Thyroid gland (tissue), 4 donors: Measurements from ENCODE around the gene MAD2L2.

Experiments
- CTCF ChIP-seq, 6 experiments: fragments of 200-600 bp in 3 of 6; fragments of 450-650 bp in 3 of 6; sonication (generic) in 3 of 6; IDR thresholded peaks; one replicate each; pipeline ENCODE4 v1.5.1; 2016 to 2019; ENCODE audit warnings: antibody characterized with exemption in 6 of 6, mild to moderate bottlenecking in 2 of 6, inconsistent platforms in 1 of 6, moderate library complexity in 1 of 6
- POLR2A ChIP-seq, 2 donors: fragments of 450-650 bp; IDR thresholded peaks; one replicate each; pipeline ENCODE4 v1.6.1; 2017; ENCODE audit warnings: antibody characterized with exemption in 2 of 2, mild to moderate bottlenecking in 2 of 2, moderate library complexity in 1 of 2

GRCh38 chr1:11706292-11706691 is 25.3 kb upstream of the MAD2L2 start:
- TF ChIP-seq CTCF (IDR thresholded peaks at IDR 0.05), result no peak
- no peak for TF ChIP-seq POLR2A (IDR thresholded peaks at IDR 0.05)
